ENCODE results near the gene FOXE3. TPM values are rescaled to one million over a fixed set of nuclear protein-coding genes. Genes with fewer than 3 reads are reported as not detected.

Gene FOXE3
- total RNA-seq, 1 experiment from 2014 or later: 0.15 TPM

- Histone ChIP-seq H3K79me1 (ENCODE audit: insufficient read depth, low read depth, low read length, poor library complexity, severe bottlenecking) (no peaks in the 10 kb centered on the region), H3T11ph (ENCODE audit: low read length) (no peak overlapping the region), H3K14ac (ENCODE audit: insufficient read depth, low read length) (no peak overlapping the region), H3K27ac (ENCODE audit: insufficient read length, low read depth, low read length) (no peak overlapping the region), H3K27me3 (ENCODE audit: insufficient read depth, low read length) (peaks cover 87% of the 10 kb centered on the region), H4K8ac (replicated peaks; ENCODE audit: insufficient read length, low read depth, low read length) (no peak overlapping the region), H3K79me2 (ENCODE audit: insufficient read depth, low read length) (no peaks in the 10 kb centered on the region), H2BK20ac (ENCODE audit: low read depth, low read length, poor library complexity, severe bottlenecking) (no peak overlapping the region), H2BK120ac (ENCODE audit: low read depth, low read length, poor library complexity, severe bottlenecking) (no peak overlapping the region), H2AK5ac (ENCODE audit: insufficient read length, low read length) (no peak overlapping the region), H3K23me2 (ENCODE audit: insufficient read length, low read depth, low read length, poor library complexity, severe bottlenecking) (peaks cover 5% of the 10 kb centered on the region), H4K20me1 (ENCODE audit: control insufficient read depth, insufficient read depth, insufficient read length) (no peaks in the 10 kb centered on the region), H4K91ac (ENCODE audit: insufficient read length, low read depth, low read length) (no peak overlapping the region), H2BK12ac (ENCODE audit: insufficient read length, low read depth, low read length) (no peak overlapping the region), H3K4ac (ENCODE audit: low read depth, low read length) (no peak overlapping the region), H3K23ac (ENCODE audit: insufficient read length, low read depth, low read length) (no peak overlapping the region), H2BK5ac (ENCODE audit: insufficient read length, low read length) (no peak overlapping the region), H2AFZ (ENCODE audit: low read length) (no peak overlapping the region), H3K18ac (ENCODE audit: insufficient read length, low read depth, low read length) (no peak overlapping the region), H2BK15ac (ENCODE audit: low read depth, low read length) (no peak overlapping the region), H3K4me2 (ENCODE audit: insufficient read depth, insufficient read length, low read length) (no peak overlapping the region), H4K5ac (ENCODE audit: insufficient read length, low read depth, low read length) (no peak overlapping the region), H3K9me3 (ENCODE audit: control insufficient read depth, low read depth, low read length) (no peaks in the 10 kb centered on the region), H3K9ac (ENCODE audit: extremely low read depth, insufficient read length, low read length) (no peak overlapping the region), H3K4me1 (ENCODE audit: insufficient read depth, low read length) (no peaks in the 10 kb centered on the region), H3K56ac (ENCODE audit: insufficient read length, low read depth, low read length) (no peak overlapping the region)
- Mint-ChIP-seq H3K27me3 (ENCODE audit: low read depth) (peaks cover 46% of the 10 kb centered on the region), H3K27ac (no peak overlapping the region), H3K4me3 (peak overlapping the region; percentile 42 to 73), H3K4me1 (peaks cover 20% of the 10 kb centered on the region in 2 experiments), H3K9me3 (peaks cover 0 to 4% of the 10 kb centered on the region in 2 experiments; a peak in 1 of 5 replicates), H3K36me3 (ENCODE audit: insufficient read depth in 1 of 3, low read depth in 3 of 3) (no peaks in the 10 kb centered on the region)
- DNase-seq: no peak
- no CpG with 5 or more reads among the region's 117 CpGs for WGBS (ENCODE audit: extremely low coverage, insufficient read length, low lambda C conversion rate)
- TF ChIP-seq CTCF (conservative IDR thresholded peaks at IDR 0.05): no peak
These were observed 22.3 kb downstream of the FOXE3 start for GRCh38 chr1:47438165-47439016.
